Ovary (tissue), 3 donors: ENCODE data around the gene EML2.

Experiments used
- CTCF ChIP-seq, 3 donors: fragments of 450-650 bp in 2 of 3; fragments of 200-600 bp in 1 of 3; IDR thresholded peaks; one replicate each; pipeline versions ENCODE4 v1.5.1 to v1.8.0; 2016 to 2022; ENCODE audit warnings: antibody characterized with exemption in 3 of 3, mild to moderate bottlenecking in 1 of 3
- EP300 ChIP-seq: sonication (generic); formaldehyde crosslinking; IDR thresholded peaks from one replicate; pipeline ENCODE4 v1.6.1; 2017; ENCODE audit warnings: antibody characterized with exemption
- POLR2A ChIP-seq: fragments of 450-650 bp; IDR thresholded peaks from one replicate; pipeline ENCODE4 v1.6.1; 2017; ENCODE audit warnings: antibody characterized with exemption, mild to moderate bottlenecking, moderate library complexity
- donor health status: DM: no; HTN: no; CAD: no.

DNA sequence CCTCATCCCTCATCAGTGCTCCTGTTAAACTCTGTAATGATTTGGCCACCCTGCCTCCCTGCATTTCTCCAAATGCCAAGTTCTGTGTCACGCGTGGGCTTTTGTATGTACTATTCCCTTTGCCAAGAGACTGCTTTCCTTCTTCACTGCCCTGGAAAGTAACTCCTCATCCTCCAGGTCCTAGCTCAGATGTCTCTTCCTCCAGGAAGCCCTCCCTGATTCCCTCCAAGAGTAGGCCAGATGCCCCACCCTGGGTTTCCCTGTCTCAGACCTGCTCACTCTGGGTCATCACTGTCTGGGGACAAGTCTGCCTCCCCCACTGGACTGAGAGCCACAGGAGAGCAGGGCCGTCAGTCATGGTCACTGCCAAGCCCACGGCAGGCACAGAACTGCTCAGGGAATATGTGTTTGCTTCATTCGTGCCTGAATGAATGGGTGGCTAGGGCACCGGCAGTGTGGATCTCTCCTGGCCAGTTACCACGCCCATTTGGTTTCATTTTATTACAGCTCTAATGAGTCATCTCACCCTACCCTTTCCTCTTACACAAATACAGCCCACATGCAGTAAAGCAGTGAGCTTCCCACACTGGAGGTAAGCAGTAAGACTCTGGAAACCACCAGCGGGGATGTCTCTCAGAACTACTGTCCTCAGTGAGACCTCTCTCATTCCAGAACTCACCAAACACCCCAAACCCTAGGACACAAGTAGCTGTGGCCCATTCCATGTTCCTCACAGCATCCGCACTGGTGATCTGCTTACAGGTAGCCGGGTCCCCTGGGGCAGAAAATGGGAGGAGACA, 25.1 kb downstream of the EML2 start:
- TF ChIP-seq CTCF (IDR thresholded peaks at IDR 0.05): no peak
- TF ChIP-seq POLR2A: no peak
- no peak for TF ChIP-seq EP300
